HepG2 (cell line): Measurements from ENCODE around the gene PMAIP1. TPM values are rescaled to one million over a fixed set of nuclear protein-coding genes. Genes with fewer than 3 reads are reported as not detected.

Source experiments
- ATAC-seq: fragments of 200-7000 bp; cut with Tn5 transposase; 3 replicates; pipeline ENCODE4 v1.9.1; 2020; ENCODE audit warnings: mild to moderate bottlenecking, moderate library complexity
- BruUV-seq: library from RNA; stranded (reverse); fragments of 400-500 nt; replicated peaks from 2 replicates; lab custom pipeline; 2021; lab: Mats Ljungman, UMichigan
- CTCF ChIA-PET: fragments of 300-600 bp; formaldehyde crosslinking; extraction: SDS; loops from one replicate; lab custom pipeline; 2021; ENCODE audit warnings: low total read pairs, inconsistent platforms, low intra/inter-chr PET ratio; lab: Yijun Ruan, JAX
- POLR2A ChIA-PET: fragments of 350-600 bp; sonication (Branson Sonifier 250); formaldehyde crosslinking; loops from one replicate; lab custom pipeline; 2020; ENCODE audit warnings: antibody characterized with exemption, inconsistent platforms; lab: Yijun Ruan, JAX
- DNase-seq: peaks from one replicate; pipeline ENCODE4 v3.0.0-alpha.2; 2015; ENCODE audit warnings: low spot score
- FAIRE-seq: peaks from 3 replicates; lab custom pipeline; 2011; peaks lifted over from hg19 to GRCh38; lab: Jason Lieb, UNC
- H2AFZ ChIP-seq: one replicate; pipeline ENCODE4 v1.6.1; 2011; ENCODE audit warnings: low read length, inconsistent platforms
- H3K27ac ChIP-seq: fragments of 300-600 bp; 3 replicates; pipeline ENCODE4 v1.8.0; 2011; ENCODE audit warnings: mixed run types, mild to moderate bottlenecking, mixed read lengths, low read length, inconsistent platforms; ENCODE audit not compliant: insufficient read depth; ENCODE audit errors: extremely low read length
- H3K27me3 ChIP-seq, 2 experiments: fragments of 200-600 bp in 1 of 2; 2 replicates in 1 of 2; 3 replicates in 1 of 2; pipeline versions ENCODE4 v1.6.0 to v1.8.0; 2011; ENCODE audit warnings: low read length in 2 of 2, mild to moderate bottlenecking in 2 of 2, moderate library complexity in 2 of 2, inconsistent platforms in 1 of 2; ENCODE audit not compliant: insufficient read depth in 2 of 2, control insufficient read depth in 1 of 2
- H3K36me3 ChIP-seq, 2 experiments: fragments of 200-600 bp in 1 of 2; replicated peaks in 1 of 2; 2 replicates in 1 of 2; 3 replicates in 1 of 2; pipeline versions ENCODE4 v1.5.1 to v1.8.0; 2011; ENCODE audit warnings: low read length in 2 of 2, inconsistent platforms in 1 of 2; ENCODE audit not compliant: insufficient read depth in 2 of 2, control insufficient read depth in 1 of 2
- H3K4me1 ChIP-seq: 2 replicates; pipeline ENCODE4 v1.5.1; 2012; ENCODE audit warnings: low read length, inconsistent platforms; ENCODE audit not compliant: insufficient read depth
- H3K4me2 ChIP-seq: 2 replicates; pipeline ENCODE4 v1.6.0; 2011; ENCODE audit warnings: low read depth, low read length, inconsistent platforms
- H3K4me3 ChIP-seq, 3 experiments: fragments of 200-600 bp in 1 of 3; sonication (generic), shearing (Covaris generic) in 1 of 3; replicated peaks in 1 of 3; 2 replicates each; pipeline ENCODE4 v1.5.1; 2011 to 2016; ENCODE audit warnings: low read length in 3 of 3, inconsistent platforms in 2 of 3, low read depth in 2 of 3, mild to moderate bottlenecking in 2 of 3, control low read depth in 1 of 3, mixed read lengths in 1 of 3; ENCODE audit not compliant: insufficient read depth in 1 of 3
- H3K79me2 ChIP-seq: one replicate; pipeline ENCODE4 v1.6.1; 2011; ENCODE audit warnings: low read length, inconsistent platforms; ENCODE audit not compliant: insufficient read depth
- H3K9ac ChIP-seq: 2 replicates; pipeline ENCODE4 v1.6.0; 2011; ENCODE audit warnings: mild to moderate bottlenecking, low read depth, low read length, inconsistent platforms; ENCODE audit not compliant: insufficient read depth
- H3K9me3 ChIP-seq: 2 replicates; pipeline ENCODE4 v1.5.1; 2012; ENCODE audit warnings: mild to moderate bottlenecking, low read length
- H4K20me1 ChIP-seq: 2 replicates; pipeline ENCODE4 v1.6.0; 2011; ENCODE audit warnings: inconsistent platforms, mild to moderate bottlenecking, low read length, moderate library complexity; ENCODE audit not compliant: insufficient read depth
- ATM ChIP-seq: fragments of 450-650 bp; IDR thresholded peaks from 2 replicates; pipeline ENCODE4 v1.7.1; 2017; ENCODE audit warnings: mild to moderate bottlenecking, borderline replicate concordance
- CTCF ChIP-seq: sonication (generic); formaldehyde crosslinking; IDR thresholded peaks from 2 replicates; pipeline ENCODE4 v1.5.0; 2020; ENCODE audit warnings: mild to moderate bottlenecking, missing genetic modification reagents, moderate library complexity
- FOXK1 ChIP-seq: sonication (generic); formaldehyde crosslinking; IDR thresholded peaks from 2 replicates; pipeline ENCODE4 v1.4.0; 2020; ENCODE audit warnings: low read depth, missing genetic modification reagents, borderline replicate concordance
- LRRFIP1 ChIP-seq: sonication (generic); formaldehyde crosslinking; conservative IDR thresholded peaks from 2 replicates; pipeline ENCODE4 v1.4.0; 2020; ENCODE audit warnings: missing genetic modification reagents
- SMAD3 ChIP-seq: sonication (generic); formaldehyde crosslinking; IDR thresholded peaks from 2 replicates; pipeline ENCODE4 v1.4.0; 2020; ENCODE audit warnings: missing genetic modification reagents
- ZBTB2 ChIP-seq: sonication (generic); formaldehyde crosslinking; IDR thresholded peaks from 2 replicates; pipeline ENCODE4 v1.8.0; 2022; ENCODE audit warnings: low read depth, missing genetic modification reagents
- ZBTB37 ChIP-seq: sonication (generic); formaldehyde crosslinking; IDR thresholded peaks from 2 replicates; pipeline ENCODE4 v1.4.0; 2020; ENCODE audit warnings: mild to moderate bottlenecking, missing genetic modification reagents
- ZNF597 ChIP-seq: sonication (generic); formaldehyde crosslinking; IDR thresholded peaks from 2 replicates; pipeline ENCODE4 v1.5.0; 2020; ENCODE audit warnings: missing genetic modification reagents
- ZNF710 ChIP-seq: sonication (generic); formaldehyde crosslinking; IDR thresholded peaks from 2 replicates; pipeline ENCODE4 v1.5.0; 2020; ENCODE audit warnings: mild to moderate bottlenecking, missing genetic modification reagents, borderline replicate concordance
- ZNF772 ChIP-seq: sonication (generic); formaldehyde crosslinking; IDR thresholded peaks from 2 replicates; pipeline ENCODE4 v1.5.0; 2020; ENCODE audit warnings: mild to moderate bottlenecking, missing genetic modification reagents
- WGBS: methylation state at CpG from one replicate; pipeline ENCODE4 v1.1.6; 2017; ENCODE audit warnings: low lambda C conversion rate; 5-methylcytosine and 5-hydroxymethylcytosine counted together
- in situ Hi-C: cut with HindIII; loops from 2 replicates; pipeline ENCODE4 v1.10.0; 2017; ENCODE audit warnings: low pct_unique_long_range_greater_than_20kb; ENCODE audit not compliant: extremely low pct_ligation_motif_present
- intact Hi-C: fragments of 100-400 bp; cut with micrococcal nuclease; formaldehyde crosslinking; loops from one replicate; pipeline ENCODE4 v1.10.0; 2022; ENCODE audit not compliant: unreplicated experiment
- polyA plus RNA-seq, 8 experiments: library from polyadenylated mRNA; depleted of rRNA in 3 of 8; stranded (reverse) in 7 of 8; unstranded in 1 of 8; fragments of >200 nt; fragmentation: Illumina TruSeq in 4 of 8; extraction: Trizol in 4 of 8; gene quantifications; 2 replicates each; pipeline versions ENCODE4 v1.2.1 to v1.2.3, GENCODE V29; 2011 to 2016; ENCODE audit warnings: low read depth in 4 of 8, missing spikeins in 1 of 8, mixed read lengths in 1 of 8; ENCODE audit not compliant: insufficient read depth in 1 of 8
- total RNA-seq, 5 experiments: library from RNA; depleted of rRNA; stranded (reverse); fragments of >200 nt; fragmentation: Illumina TruSeq; extraction: Trizol; gene quantifications; 2 replicates each; pipeline ENCODE4 v1.2.3, GENCODE V29; 2016; ENCODE audit warnings: low read depth in 1 of 5

PMAIP1 gene
- total and polyA plus RNA-seq, 2 of the 13 experiments (the other 11 are each of a cell fraction or from before 2014, with no cell fraction given), result 1.5 to 1.7 TPM

DNA sequence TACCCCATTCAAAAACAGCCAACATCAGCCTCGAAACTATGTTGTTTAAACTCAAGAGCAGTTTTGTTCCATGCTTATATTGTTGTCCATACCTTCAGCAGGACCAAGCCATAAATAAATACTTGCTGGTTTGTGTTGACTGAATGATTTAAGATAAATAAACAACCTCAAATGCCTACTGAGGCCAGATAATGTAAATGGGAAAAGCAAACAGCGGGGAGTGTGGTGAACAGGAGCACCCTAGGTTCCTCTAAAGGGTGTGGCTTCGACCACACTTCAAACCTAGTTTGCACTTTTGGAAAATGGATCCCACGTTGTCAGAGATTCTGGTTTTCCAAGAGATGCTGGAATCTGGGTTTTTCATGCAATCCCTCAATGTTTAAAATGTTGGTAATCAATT lies 1.7 kb upstream of the PMAIP1 start (continued):
- no peak for TF ChIP-seq ZNF710
- TF ChIP-seq ZBTB2 (CRISPR knock-in tag), result no peak

DNA sequence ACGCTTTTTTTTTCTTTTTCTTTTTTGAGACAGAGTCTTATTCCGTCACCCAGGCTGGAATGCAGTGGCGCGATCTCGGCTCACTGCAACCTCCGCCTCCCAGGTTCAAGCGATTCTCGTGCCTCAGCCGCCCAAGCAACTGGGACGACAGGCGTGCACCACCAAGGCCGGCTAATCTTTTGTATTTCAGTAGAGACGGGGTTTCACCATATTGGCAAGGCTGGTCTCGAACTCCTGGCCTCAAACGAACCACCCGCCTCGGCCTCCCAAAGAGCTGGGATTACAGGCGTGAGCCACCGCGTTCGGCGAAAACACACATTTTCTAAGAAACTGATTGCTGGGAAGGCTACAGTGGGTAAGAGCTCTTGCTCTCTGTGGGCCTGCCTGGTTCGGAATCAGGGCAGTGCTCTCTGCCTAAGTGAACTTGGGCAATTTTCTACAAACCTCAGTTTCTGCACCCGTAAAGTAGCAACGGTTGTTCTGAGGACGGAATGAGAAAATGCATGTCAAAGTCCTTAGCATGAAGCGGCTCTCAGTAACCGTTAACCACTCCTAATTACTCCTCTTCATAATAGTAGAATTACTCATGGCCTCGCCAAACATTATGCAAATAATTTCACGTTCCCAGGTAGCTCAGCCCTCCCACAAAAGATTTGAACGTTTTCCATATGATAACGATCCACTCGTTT lies 1.0 kb upstream of the PMAIP1 start:
- Histone ChIP-seq H3K4me3 (peak overlapping the region in 1 of 3 experiments; percentile 51; a peak in 2 of 6 replicates), H3K4me2 (peak overlapping the region; percentile 62), H3K27ac (no peak overlapping the region), H3K9me3 (no peaks in the 10 kb centered on the region), H3K79me2 (no peaks in the 10 kb centered on the region), H3K9ac (no peak overlapping the region), H2AFZ (no peak overlapping the region), H4K20me1 (no peaks in the 10 kb centered on the region), H3K4me1 (no peaks in the 10 kb centered on the region), H3K27me3 (0 out of 5 replicates have a peak, but pooled peaks cover 0 to 3% of the 10 kb centered on the region in 2 experiments), H3K36me3 (no peaks in the 10 kb centered on the region)
- WGBS, result 85% methylated on average over 33 of the region's 33 CpGs
- in situ Hi-C loops, result no loop called here
- CTCF ChIA-PET, result no interaction called here
- DNase-seq (no peak), ATAC-seq (no peak), FAIRE-seq (no peak)
- POLR2A ChIA-PET, result interaction anchor here (1.6 kb wide), 1 partner anchor 16 kb away, joined by 9 read pairs; no protein-coding TSS in a partner anchor
- BruUV-seq, result TSS peak; percentile 89
- intact Hi-C loops, result no loop called here
- no peak for TF ChIP-seq CTCF (CRISPR knock-in tag)
- no peak for TF ChIP-seq ZNF772 (CRISPR knock-in tag)
- TF ChIP-seq ATM, result no peak
- no peak for TF ChIP-seq ZNF597
- no peak for TF ChIP-seq SMAD3 (CRISPR knock-in tag)
- no peak for TF ChIP-seq ZBTB37
- no peak for TF ChIP-seq LRRFIP1 (CRISPR knock-in tag)
- no peak for TF ChIP-seq FOXK1 (CRISPR knock-in tag)
